HepG2 (cell line): Measurements from ENCODE around the gene PLXNC1.

ENCODE experiments used
- KLF13 ChIP-seq: sonication (generic); formaldehyde crosslinking; IDR thresholded peaks from 2 replicates; pipeline ENCODE4 v1.4.0; 2020; ENCODE audit warnings: mild to moderate bottlenecking, missing genetic modification reagents
- POLR2A ChIP-seq, 2 experiments: IDR thresholded peaks; 2 replicates each; pipeline ENCODE4 v1.6.1; 2011; ENCODE audit warnings: low read depth in 2 of 2, low read length in 2 of 2, mild to moderate bottlenecking in 1 of 2, moderate library complexity in 1 of 2; ENCODE audit not compliant: insufficient read depth in 1 of 2
- POLR2AphosphoS5 ChIP-seq: IDR thresholded peaks from 2 replicates; pipeline ENCODE4 v1.6.1; 2012; ENCODE audit warnings: low read depth, low read length
- REXO4 ChIP-seq: sonication (generic); formaldehyde crosslinking; IDR thresholded peaks from 2 replicates; pipeline ENCODE4 v1.8.0; 2022; ENCODE audit warnings: missing genetic modification reagents, mild to moderate bottlenecking, borderline replicate concordance
- RXRB ChIP-seq: IDR thresholded peaks from 2 replicates; pipeline ENCODE4 v1.6.1; 2016; ENCODE audit warnings: borderline replicate concordance, missing genetic modification reagents, missing compliant biosample characterization
- SP140L ChIP-seq: sonication (generic); formaldehyde crosslinking; IDR thresholded peaks from 2 replicates; pipeline ENCODE4 v1.4.0; 2020; ENCODE audit warnings: missing genetic modification reagents, borderline replicate concordance
- ZNF292 ChIP-seq: sonication (generic); formaldehyde crosslinking; IDR thresholded peaks from 2 replicates; pipeline ENCODE4 v1.8.1; 2022; ENCODE audit warnings: mild to moderate bottlenecking, low read depth, missing genetic modification reagents, borderline replicate concordance
- ZNF329 ChIP-seq: sonication (generic); formaldehyde crosslinking; IDR thresholded peaks from 2 replicates; pipeline ENCODE4 v1.9.0; 2021; ENCODE audit warnings: low read depth, mild to moderate bottlenecking, missing genetic modification reagents
- ZNF761 ChIP-seq: sonication (generic); formaldehyde crosslinking; conservative IDR thresholded peaks from 2 replicates; pipeline ENCODE4 v1.4.0; 2020; ENCODE audit warnings: mild to moderate bottlenecking, missing genetic modification reagents
- TF ChIP-seq, protein P1 (sequence below): sonication (generic); formaldehyde crosslinking; IDR thresholded peaks from 2 replicates; pipeline ENCODE4 v1.5.0; 2020; ENCODE audit warnings: mild to moderate bottlenecking, missing genetic modification reagents, moderate library complexity
- TF ChIP-seq, protein P2 (sequence below): sonication (generic); formaldehyde crosslinking; IDR thresholded peaks from 2 replicates; pipeline ENCODE4 v1.4.0; 2020; ENCODE audit warnings: mild to moderate bottlenecking, missing genetic modification reagents
- TF ChIP-seq, protein P3 (sequence below): sonication (generic); formaldehyde crosslinking; IDR thresholded peaks from 2 replicates; pipeline ENCODE4 v1.4.0; 2020; ENCODE audit warnings: missing genetic modification reagents; ENCODE audit errors: not compliant biosample characterization
- TF ChIP-seq, protein P4 (sequence below): sonication (generic); formaldehyde crosslinking; IDR thresholded peaks from 2 replicates; pipeline ENCODE4 v1.5.1; 2020; ENCODE audit warnings: missing genetic modification reagents, mild to moderate bottlenecking, borderline replicate concordance
- TF ChIP-seq, protein P5 (sequence below): sonication (generic); formaldehyde crosslinking; IDR thresholded peaks from 2 replicates; pipeline ENCODE4 v1.5.0; 2020; ENCODE audit warnings: missing genetic modification reagents

DNA sequence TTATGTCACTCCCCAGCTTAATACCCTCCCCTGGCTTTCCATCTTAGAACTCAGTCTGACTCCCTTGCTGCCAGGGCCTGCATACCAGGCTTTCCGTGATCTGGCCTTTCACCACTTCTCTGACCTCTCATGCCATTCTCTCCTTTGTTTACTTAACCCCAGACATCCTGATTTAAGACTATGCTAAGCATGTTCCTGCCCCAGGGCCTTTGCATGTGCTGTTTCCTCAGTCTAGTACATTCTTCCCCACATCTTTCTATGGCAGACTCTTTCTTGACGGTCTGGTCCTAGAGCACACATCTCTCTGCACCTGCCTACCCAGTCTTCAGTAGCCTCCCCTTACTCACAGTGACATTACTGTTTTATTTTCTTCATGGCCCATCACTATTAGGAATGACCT lies 42.2 kb downstream of the PLXNC1 start:
- TF ChIP-seq, protein P1, sequence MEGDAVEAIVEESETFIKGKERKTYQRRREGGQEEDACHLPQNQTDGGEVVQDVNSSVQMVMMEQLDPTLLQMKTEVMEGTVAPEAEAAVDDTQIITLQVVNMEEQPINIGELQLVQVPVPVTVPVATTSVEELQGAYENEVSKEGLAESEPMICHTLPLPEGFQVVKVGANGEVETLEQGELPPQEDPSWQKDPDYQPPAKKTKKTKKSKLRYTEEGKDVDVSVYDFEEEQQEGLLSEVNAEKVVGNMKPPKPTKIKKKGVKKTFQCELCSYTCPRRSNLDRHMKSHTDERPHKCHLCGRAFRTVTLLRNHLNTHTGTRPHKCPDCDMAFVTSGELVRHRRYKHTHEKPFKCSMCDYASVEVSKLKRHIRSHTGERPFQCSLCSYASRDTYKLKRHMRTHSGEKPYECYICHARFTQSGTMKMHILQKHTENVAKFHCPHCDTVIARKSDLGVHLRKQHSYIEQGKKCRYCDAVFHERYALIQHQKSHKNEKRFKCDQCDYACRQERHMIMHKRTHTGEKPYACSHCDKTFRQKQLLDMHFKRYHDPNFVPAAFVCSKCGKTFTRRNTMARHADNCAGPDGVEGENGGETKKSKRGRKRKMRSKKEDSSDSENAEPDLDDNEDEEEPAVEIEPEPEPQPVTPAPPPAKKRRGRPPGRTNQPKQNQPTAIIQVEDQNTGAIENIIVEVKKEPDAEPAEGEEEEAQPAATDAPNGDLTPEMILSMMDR (CRISPR knock-in tag) = no peak
- TF ChIP-seq, protein P2, sequence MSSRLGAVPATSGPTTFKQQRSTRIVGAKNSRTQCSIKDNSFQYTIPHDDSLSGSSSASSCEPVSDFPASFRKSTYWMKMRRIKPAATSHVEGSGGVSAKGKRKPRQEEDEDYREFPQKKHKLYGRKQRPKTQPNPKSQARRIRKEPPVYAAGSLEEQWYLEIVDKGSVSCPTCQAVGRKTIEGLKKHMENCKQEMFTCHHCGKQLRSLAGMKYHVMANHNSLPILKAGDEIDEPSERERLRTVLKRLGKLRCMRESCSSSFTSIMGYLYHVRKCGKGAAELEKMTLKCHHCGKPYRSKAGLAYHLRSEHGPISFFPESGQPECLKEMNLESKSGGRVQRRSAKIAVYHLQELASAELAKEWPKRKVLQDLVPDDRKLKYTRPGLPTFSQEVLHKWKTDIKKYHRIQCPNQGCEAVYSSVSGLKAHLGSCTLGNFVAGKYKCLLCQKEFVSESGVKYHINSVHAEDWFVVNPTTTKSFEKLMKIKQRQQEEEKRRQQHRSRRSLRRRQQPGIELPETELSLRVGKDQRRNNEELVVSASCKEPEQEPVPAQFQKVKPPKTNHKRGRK (CRISPR knock-in tag) = no peak
- TF ChIP-seq, protein P3, sequence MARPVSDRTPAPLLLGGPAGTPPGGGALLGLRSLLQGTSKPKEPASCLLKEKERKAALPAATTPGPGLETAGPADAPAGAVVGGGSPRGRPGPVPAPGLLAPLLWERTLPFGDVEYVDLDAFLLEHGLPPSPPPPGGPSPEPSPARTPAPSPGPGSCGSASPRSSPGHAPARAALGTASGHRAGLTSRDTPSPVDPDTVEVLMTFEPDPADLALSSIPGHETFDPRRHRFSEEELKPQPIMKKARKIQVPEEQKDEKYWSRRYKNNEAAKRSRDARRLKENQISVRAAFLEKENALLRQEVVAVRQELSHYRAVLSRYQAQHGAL (CRISPR knock-in tag) = no peak
- TF ChIP-seq, protein P4, sequence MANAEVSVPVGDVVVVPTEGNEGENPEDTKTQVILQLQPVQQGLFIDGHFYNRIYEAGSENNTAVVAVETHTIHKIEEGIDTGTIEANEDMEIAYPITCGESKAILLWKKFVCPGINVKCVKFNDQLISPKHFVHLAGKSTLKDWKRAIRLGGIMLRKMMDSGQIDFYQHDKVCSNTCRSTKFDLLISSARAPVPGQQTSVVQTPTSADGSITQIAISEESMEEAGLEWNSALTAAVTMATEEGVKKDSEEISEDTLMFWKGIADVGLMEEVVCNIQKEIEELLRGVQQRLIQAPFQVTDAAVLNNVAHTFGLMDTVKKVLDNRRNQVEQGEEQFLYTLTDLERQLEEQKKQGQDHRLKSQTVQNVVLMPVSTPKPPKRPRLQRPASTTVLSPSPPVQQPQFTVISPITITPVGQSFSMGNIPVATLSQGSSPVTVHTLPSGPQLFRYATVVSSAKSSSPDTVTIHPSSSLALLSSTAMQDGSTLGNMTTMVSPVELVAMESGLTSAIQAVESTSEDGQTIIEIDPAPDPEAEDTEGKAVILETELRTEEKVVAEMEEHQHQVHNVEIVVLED (CRISPR knock-in tag) = no peak
- TF ChIP-seq RXRB (CRISPR knock-in tag) = no peak
- no peak for TF ChIP-seq POLR2AphosphoS5
- TF ChIP-seq SP140L (CRISPR knock-in tag) = no peak
- no peak for TF ChIP-seq ZNF329 (CRISPR knock-in tag)
- no peak for TF ChIP-seq ZNF761 (CRISPR knock-in tag)
- TF ChIP-seq ZNF292 (CRISPR knock-in tag) = no peak
- TF ChIP-seq POLR2A (IDR thresholded peaks at IDR 0.05; ENCODE audit: insufficient read depth in 1 of 2, low read depth in 2 of 2, low read length in 2 of 2) = no peak
- TF ChIP-seq, protein P5, sequence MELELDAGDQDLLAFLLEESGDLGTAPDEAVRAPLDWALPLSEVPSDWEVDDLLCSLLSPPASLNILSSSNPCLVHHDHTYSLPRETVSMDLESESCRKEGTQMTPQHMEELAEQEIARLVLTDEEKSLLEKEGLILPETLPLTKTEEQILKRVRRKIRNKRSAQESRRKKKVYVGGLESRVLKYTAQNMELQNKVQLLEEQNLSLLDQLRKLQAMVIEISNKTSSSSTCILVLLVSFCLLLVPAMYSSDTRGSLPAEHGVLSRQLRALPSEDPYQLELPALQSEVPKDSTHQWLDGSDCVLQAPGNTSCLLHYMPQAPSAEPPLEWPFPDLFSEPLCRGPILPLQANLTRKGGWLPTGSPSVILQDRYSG = no peak
- no peak for TF ChIP-seq REXO4 (CRISPR knock-in tag)
- no peak for TF ChIP-seq KLF13
